ENCODE measurements around the gene AOPEP. TPM values are rescaled to one million over a fixed set of nuclear protein-coding genes. Genes with fewer than 3 reads are reported as not detected.
A peak's percentile ranks its signal among the peaks of the same experiment; 100 is the strongest.

The AOPEP gene
- total RNA-seq, 6 donors from 2014 or later, result 55.4 to 410 (median 111) TPM

GRCh38 chr9:94892675-94893074, 166.2 kb downstream of the AOPEP start:
- TF ChIP-seq POLR2A (IDR thresholded peaks at IDR 0.05), result no peak

GRCh38 chr9:94894094-94894699, 167.7 kb downstream of the AOPEP start:
- ATAC-seq (ENCODE audit: low FRiP score in 2 of 2) (no peak), DNase-seq (no peak)
- WGBS, 2 donors, result 43 to 59% methylated on average over 1 of the region's 1 CpG
- Histone ChIP-seq H3K27ac (no peak overlapping the region), H3K36me3 (no peaks in the 10 kb centered on the region), H3K4me3 (no peak overlapping the region), H3K9me3 (peaks cover 0 to 10% (median 0%) of the 10 kb centered on the region in 4 donors), H3K4me1 (peaks cover 0 to 7% (median 0%) of the 10 kb centered on the region in 4 donors), H3K27me3 (no peaks in the 10 kb centered on the region)
- TF ChIP-seq EP300 (IDR thresholded peaks at IDR 0.05), result no peak
- no peak for TF ChIP-seq POLR2A (IDR thresholded peaks at IDR 0.05)
- no peak for TF ChIP-seq POLR2AphosphoS5 (IDR thresholded peaks at IDR 0.05)
- TF ChIP-seq CTCF (IDR thresholded peaks at IDR 0.05), result no peak

More at GRCh38 chr9:94892675-94893074, 166.2 kb downstream of the AOPEP start:
- Histone ChIP-seq H3K27me3 (no peaks in the 10 kb centered on the region), H3K27ac (no peak overlapping the region), H3K4me3 (no peak overlapping the region), H3K4me1 (peaks cover 0 to 7% (median 0%) of the 10 kb centered on the region in 4 donors), H3K36me3 (no peaks in the 10 kb centered on the region), H3K9me3 (peaks cover 0 to 10% (median 0%) of the 10 kb centered on the region in 4 donors)
- ATAC-seq (ENCODE audit: low FRiP score in 2 of 2) (no peak), DNase-seq (no peak)
- WGBS, 2 donors, result 94 to 100% methylated on average over 1 of the region's 1 CpG

GRCh38 chr9:94895668-94896067, 169.2 kb downstream of the AOPEP start:
- H3K27me3 ChIP-seq, result no peaks in the 10 kb centered on the region
- no peak overlapping the region for H3K4me3 ChIP-seq
- peaks cover 0 to 7% (median 5%) of the 10 kb centered on the region in 4 donors for H3K4me1 ChIP-seq
- TF ChIP-seq POLR2AphosphoS5 (IDR thresholded peaks at IDR 0.05) (no peak), EP300 (IDR thresholded peaks at IDR 0.05) (no peak), CTCF (IDR thresholded peaks at IDR 0.05) (no peak), POLR2A (IDR thresholded peaks at IDR 0.05) (no peak)
- DNase-seq, result no peak
- 65 to 77% methylated on average over 3 of the region's 3 CpGs for WGBS, 2 donors
- peaks cover 0 to 8% (median 0%) of the 10 kb centered on the region in 4 donors for H3K9me3 ChIP-seq
- no peak overlapping the region for H3K27ac ChIP-seq
- H3K36me3 ChIP-seq, result no peaks in the 10 kb centered on the region
- ATAC-seq (ENCODE audit: low FRiP score in 2 of 2), result no peak

GRCh38 chr9:94896512-94896911, 170.0 kb downstream of the AOPEP start:
- Histone ChIP-seq H3K27ac (no peak overlapping the region), H3K4me3 (no peak overlapping the region), H3K27me3 (no peaks in the 10 kb centered on the region), H3K36me3 (no peaks in the 10 kb centered on the region), H3K9me3 (no peaks in the 10 kb centered on the region), H3K4me1 (peaks cover 0 to 13% (median 11%) of the 10 kb centered on the region in 4 donors)
- no peak for ATAC-seq (ENCODE audit: low FRiP score in 2 of 2)
- TF ChIP-seq POLR2AphosphoS5 (IDR thresholded peaks at IDR 0.05) (no peak), CTCF (IDR thresholded peaks at IDR 0.05) (no peak), POLR2A (IDR thresholded peaks at IDR 0.05) (no peak), EP300 (IDR thresholded peaks at IDR 0.05) (no peak)
- WGBS, 2 donors, result 84 to 93% methylated on average over 3 of the region's 3 CpGs
- no peak for DNase-seq

- ATAC-seq (ENCODE audit: low FRiP score in 2 of 2) (no peak), DNase-seq (no peak)
- no peaks in the 10 kb centered on the region for H3K27me3 ChIP-seq
- peak overlapping the region; percentile 58 to 77 (median 67) for H3K27ac ChIP-seq
- H3K4me3 ChIP-seq, result no peak overlapping the region
- peaks cover 0 to 23% (median 9%) of the 10 kb centered on the region in 4 donors for H3K4me1 ChIP-seq
- H3K9me3 ChIP-seq, result no peaks in the 10 kb centered on the region
- no peaks in the 10 kb centered on the region for H3K36me3 ChIP-seq
- TF ChIP-seq CTCF (IDR thresholded peaks at IDR 0.05) (no peak), POLR2A (IDR thresholded peaks at IDR 0.05) (no peak), POLR2AphosphoS5 (IDR thresholded peaks at IDR 0.05) (no peak), EP300 (IDR thresholded peaks at IDR 0.05) (no peak)
- 98 to 100% methylated on average over 8 of the region's 8 CpGs for WGBS, 2 donors
Measured at GRCh38 chr9:94899464-94900221, 173.1 kb downstream of the AOPEP start.

Data from upper lobe of left lung (tissue), 6 donors.